Heart left ventricle (tissue), 16 donors: ENCODE results near the gene BORCS5. TPM values are rescaled to one million over a fixed set of nuclear protein-coding genes. Genes with fewer than 3 reads are reported as not detected.
A peak's percentile ranks its signal among the peaks of the same experiment; 100 is the strongest.

Source experiments
- ATAC-seq, 4 donors: fragments of 200-7000 bp; cut with Tn5 transposase; one replicate each; pipeline ENCODE4 v1.9.1; 2020 to 2022; ENCODE audit warnings: moderate library complexity in 4 of 4, mild to moderate bottlenecking in 3 of 4, moderate number of reproducible peaks in 1 of 4
- DNase-seq, 5 donors: peaks; one replicate each; pipeline ENCODE4 v3.0.0-alpha.2; 2020
- H3K27ac ChIP-seq, 12 donors: fragments of 200-600 bp; sonication (generic) in 4 of 12; one replicate each; pipeline versions ENCODE4 v1.5.0 to v1.8.0; 2016 to 2022; ENCODE audit warnings: mild to moderate bottlenecking in 2 of 12
- H3K27me3 ChIP-seq, 9 donors: fragments of 200-600 bp; sonication (generic) in 2 of 9; one replicate each; pipeline versions ENCODE4 v1.5.1 to v1.8.0; 2016 to 2022; ENCODE audit warnings: mild to moderate bottlenecking in 3 of 9
- H3K36me3 ChIP-seq, 9 donors: fragments of 200-600 bp; sonication (generic) in 2 of 9; one replicate each; pipeline versions ENCODE4 v1.5.0 to v1.8.0; 2018 to 2022; ENCODE audit warnings: mild to moderate bottlenecking in 2 of 9
- H3K4me1 ChIP-seq, 12 donors: fragments of 200-600 bp; sonication (generic) in 4 of 12; one replicate each; pipeline versions ENCODE4 v1.5.0 to v1.8.0; 2016 to 2022; ENCODE audit warnings: mild to moderate bottlenecking in 3 of 12
- H3K4me3 ChIP-seq, 12 donors: fragments of 200-600 bp; sonication (generic) in 4 of 12; one replicate each; pipeline versions ENCODE4 v1.5.0 to v1.8.0; 2017 to 2022; ENCODE audit warnings: mild to moderate bottlenecking in 9 of 12, moderate library complexity in 4 of 12
- H3K9me3 ChIP-seq, 12 donors: fragments of 200-600 bp; sonication (generic) in 4 of 12; one replicate each; pipeline versions ENCODE4 v1.5.0 to v1.8.0; 2016 to 2022; ENCODE audit warnings: mild to moderate bottlenecking in 1 of 12
- CTCF ChIP-seq, 12 donors: fragments of 200-600 bp; sonication (generic) in 4 of 12; IDR thresholded peaks; one replicate each; pipeline versions ENCODE4 v1.5.0 to v1.8.0; 2018 to 2022; ENCODE audit warnings: antibody characterized with exemption in 12 of 12, mild to moderate bottlenecking in 5 of 12
- POLR2A ChIP-seq, 2 donors: fragments of 450-650 bp; IDR thresholded peaks; one replicate each; pipeline ENCODE4 v1.6.1; 2017; ENCODE audit warnings: antibody characterized with exemption in 2 of 2, mild to moderate bottlenecking in 2 of 2, moderate library complexity in 2 of 2
- WGBS, 4 donors: extraction: QIAGEN DNeasy Blood & Tissue Kit in 2 of 4; methylation state at CpG; one replicate each; pipeline versions ENCODE4 v1.1.5 to v1.1.7; 2013 to 2018; 5-methylcytosine and 5-hydroxymethylcytosine counted together
- intact Hi-C, 10 donors: fragments of 100-400 bp; cut with DNase I; formaldehyde crosslinking; loops; one replicate each; pipeline versions ENCODE4 v1.11.1 to v1.14.2; 2022
- polyA plus RNA-seq, 2 donors: library from polyadenylated mRNA; stranded (reverse); fragments of 200-250 nt; gene quantifications; one replicate each; pipeline ENCODE4 v1.2.3, GENCODE V29; 2013
- total RNA-seq, 9 donors: library from RNA; depleted of rRNA in 2 of 9; stranded (reverse); fragments of >200 nt in 2 of 9; fragmentation: NEBNext Ultra II Directional in 3 of 9; extraction: Animal tissue kit (Norgen Biotek cat#: 25700) in 3 of 9; gene quantifications; one replicate each; pipeline versions ENCODE4 v1.1.0 to v1.2.4, GENCODE V29; 2016 to 2023
- donor health status: ischemic (EF 13 %, LVEDD 7.1; RV severe dilation, severe dysfunction).
- donor health status: healthy with polysubstance abuse.
- donor health status: DM: no; HTN: yes; CAD: no.
- donor health status: DM: no; HTN: no; CAD: no.
- donor health status: ischemic (EF 25% LVEDD 6.9; RV normal size, moderate dysfunction).
- donor health status: ischemic (EF 25% LVEDD 5.7; RV mildly dilated, moderate dysfunction).
- donor health status: healthy.
- donor health status: DM: yes; HTN: yes; CAD: no.
- donor health status: ischemic (EF 35%, LVEDD 5.7; RV mildly dilated, moderate dysfunction).
- donor health status: nonischemic (EF 11% LVEDD 7.7; RV severe dilation, severe dysfunction).
- donor health status: DM: yes; HTN: yes; CAD: no.
- donor health status: PGD.
- donor health status: ischemic (EF 29% LVEDD 5.4; RV normal size, mild dysfunction).
- donor health status: nonischemic (EF 23%, LVEDD 6.1; RV moderate dilation, normal function).

The BORCS5 gene
- total and polyA plus RNA-seq, 11 donors = 3.9 to 21.3 (median 12.3) TPM

GRCh38 chr12:12454315-12454714 lies 97.4 kb downstream of the BORCS5 start:
- H3K36me3 ChIP-seq = no peaks in the 10 kb centered on the region
- peaks cover 0 to 15% (median 0%) of the 10 kb centered on the region in 12 donors for H3K4me1 ChIP-seq
- DNase-seq (no peak), ATAC-seq (no peak)
- H3K27me3 ChIP-seq = no peaks in the 10 kb centered on the region
- TF ChIP-seq POLR2A (IDR thresholded peaks at IDR 0.05) = no peak
- no peak for TF ChIP-seq CTCF (IDR thresholded peaks at IDR 0.05)
- H3K9me3 ChIP-seq = no peaks in the 10 kb centered on the region
- no peak overlapping the region for H3K27ac ChIP-seq
- intact Hi-C loops = loop anchor here in 1 of 10 donors (5.0 kb wide), 1 partner anchor 37 kb away; no protein-coding TSS in a partner anchor
- no peak overlapping the region for H3K4me3 ChIP-seq

DNA sequence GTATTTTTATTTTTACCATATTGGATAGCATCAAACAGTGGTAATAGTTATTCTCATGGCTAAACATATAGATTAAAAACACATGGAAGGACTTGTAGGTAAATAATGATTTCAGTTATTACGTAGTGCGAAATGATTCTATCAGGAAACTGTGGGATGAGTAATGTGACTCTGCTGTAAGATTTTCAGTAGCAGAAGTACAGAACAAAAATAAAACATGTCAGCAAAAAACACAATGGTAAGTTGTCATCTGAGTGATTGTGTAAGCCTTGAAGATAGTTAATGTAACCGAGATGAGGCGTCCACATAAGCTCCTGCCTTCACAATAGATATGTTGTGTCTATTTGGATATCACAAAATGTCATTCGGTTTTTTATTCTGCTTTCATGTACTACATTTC lies 99.8 kb downstream of the BORCS5 start:
- WGBS, 4 donors = 80 to 89% (median 83%) methylated on average over 5 of the region's 5 CpGs
- DNase-seq (no peak), ATAC-seq (peak; percentile 26 to 53 (median 48))
- peaks cover 0 to 11% (median 0%) of the 10 kb centered on the region in 12 donors for H3K4me1 ChIP-seq
- no peak overlapping the region for H3K4me3 ChIP-seq
- H3K36me3 ChIP-seq = no peaks in the 10 kb centered on the region
- intact Hi-C loops = no loop called here
- no peaks in the 10 kb centered on the region for H3K9me3 ChIP-seq
- H3K27ac ChIP-seq = peak overlapping the region in 1 of 12 donors; percentile 72
- TF ChIP-seq CTCF (IDR thresholded peaks at IDR 0.05) = no peak
- TF ChIP-seq POLR2A (IDR thresholded peaks at IDR 0.05) = no peak
- no peaks in the 10 kb centered on the region for H3K27me3 ChIP-seq

- no peaks in the 10 kb centered on the region for H3K9me3 ChIP-seq
- H3K27ac ChIP-seq = peak overlapping the region in 1 of 12 donors; percentile 5
- H3K4me3 ChIP-seq = no peak overlapping the region
- WGBS, 4 donors = 91 to 94% (median 92%) methylated on average over 8 of the region's 8 CpGs
- ATAC-seq = no peak
- intact Hi-C loops = no loop called here
- DNase-seq = no peak
- peaks cover 0 to 9% (median 4%) of the 10 kb centered on the region in 9 donors for H3K36me3 ChIP-seq
- peaks cover 0 to 17% (median 0%) of the 10 kb centered on the region in 12 donors for H3K4me1 ChIP-seq
- H3K27me3 ChIP-seq = no peaks in the 10 kb centered on the region
- TF ChIP-seq CTCF (IDR thresholded peaks at IDR 0.05) = no peak
- TF ChIP-seq POLR2A (IDR thresholded peaks at IDR 0.05) = no peak
These were observed 104.4 kb downstream of the BORCS5 start for GRCh38 chr12:12460935-12461922.

DNA sequence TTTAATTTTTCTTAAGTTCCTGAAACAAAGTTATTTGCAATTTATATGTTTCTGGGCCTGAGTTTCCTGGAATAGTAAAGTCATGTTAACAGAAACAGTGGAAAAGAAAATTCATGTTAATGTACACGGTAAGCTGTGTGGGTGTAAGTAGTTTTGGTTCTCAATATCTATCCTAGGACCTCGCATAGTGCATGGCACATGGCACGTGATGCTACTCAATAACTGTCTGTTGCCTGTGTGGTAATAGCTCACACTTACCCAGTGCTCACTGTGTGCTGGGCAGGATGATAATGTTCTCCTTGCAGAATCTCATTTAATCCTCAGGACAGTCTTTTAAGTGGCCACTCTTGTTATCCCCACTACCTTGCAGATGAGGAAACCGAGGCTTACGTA lies 105.0 kb downstream of the BORCS5 start:
- peaks cover 0 to 15% (median 9%) of the 10 kb centered on the region in 9 donors for H3K36me3 ChIP-seq
- no peak for DNase-seq
- H3K4me1 ChIP-seq = peaks cover 0 to 15% (median 0%) of the 10 kb centered on the region in 12 donors
- no peaks in the 10 kb centered on the region for H3K27me3 ChIP-seq
- TF ChIP-seq POLR2A (IDR thresholded peaks at IDR 0.05) (no peak), CTCF (IDR thresholded peaks at IDR 0.05) (no peak)
- no peak overlapping the region for H3K4me3 ChIP-seq
- no peak overlapping the region for H3K27ac ChIP-seq
- H3K9me3 ChIP-seq = no peaks in the 10 kb centered on the region
- WGBS, 4 donors = 77 to 95% (median 93%) methylated on average over 5 of the region's 5 CpGs
- no peak for ATAC-seq
- intact Hi-C loops = no loop called here
